NCI-H1694 treated with DMSO at 0.1 percent for 48 hours (cell line): Measurements from ENCODE around the gene ERN2.

Source experiments
- DNase-seq: peaks from one replicate; lab custom pipeline; 2025; lab: John Stamatoyannopoulos, UW

ERN2 gene

GRCh38 chr16:23640615-23640930 lies 72.4 kb downstream of the ERN2 start:
- DNase-seq: no peak
